Gastroesophageal sphincter (tissue), 3 donors: Measurements from ENCODE around the gene ARRDC1.

Experiments used
- POLR2A ChIP-seq, 2 donors: fragments of 450-650 bp; IDR thresholded peaks; one replicate each; pipeline ENCODE4 v1.6.1; 2017; ENCODE audit warnings: antibody characterized with exemption in 2 of 2, mild to moderate bottlenecking in 2 of 2, moderate library complexity in 1 of 2
- TF ChIP-seq, protein P1 (sequence below), 4 experiments: fragments of 200-600 bp in 2 of 4; fragments of 450-650 bp in 2 of 4; sonication (generic) in 1 of 4; IDR thresholded peaks; one replicate each; pipeline ENCODE4 v1.5.1; 2017 to 2019; ENCODE audit warnings: antibody characterized with exemption in 4 of 4, mild to moderate bottlenecking in 2 of 4, moderate library complexity in 2 of 4

DNA sequence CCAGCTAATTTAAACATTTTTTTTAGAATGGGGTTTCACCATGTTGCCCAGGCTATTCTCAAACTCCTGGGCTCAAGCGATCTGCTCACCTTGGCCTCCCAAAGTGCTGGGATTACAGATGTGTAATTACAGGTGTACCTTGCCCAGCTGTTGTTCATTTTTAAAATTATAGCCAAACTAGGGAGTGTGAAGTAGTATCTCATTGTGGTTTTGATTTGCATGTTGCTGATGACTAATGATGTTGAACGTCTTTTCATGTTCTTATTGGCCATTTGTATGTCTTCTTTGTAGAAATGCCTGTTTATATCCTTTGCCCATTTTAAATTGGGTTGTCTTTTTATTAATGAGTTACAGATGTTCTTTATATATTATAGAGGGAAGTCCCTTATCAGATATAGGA, 44.8 kb downstream of the ARRDC1 start:
- TF ChIP-seq POLR2A (IDR thresholded peaks at IDR 0.05) = no peak
- TF ChIP-seq, protein P1, sequence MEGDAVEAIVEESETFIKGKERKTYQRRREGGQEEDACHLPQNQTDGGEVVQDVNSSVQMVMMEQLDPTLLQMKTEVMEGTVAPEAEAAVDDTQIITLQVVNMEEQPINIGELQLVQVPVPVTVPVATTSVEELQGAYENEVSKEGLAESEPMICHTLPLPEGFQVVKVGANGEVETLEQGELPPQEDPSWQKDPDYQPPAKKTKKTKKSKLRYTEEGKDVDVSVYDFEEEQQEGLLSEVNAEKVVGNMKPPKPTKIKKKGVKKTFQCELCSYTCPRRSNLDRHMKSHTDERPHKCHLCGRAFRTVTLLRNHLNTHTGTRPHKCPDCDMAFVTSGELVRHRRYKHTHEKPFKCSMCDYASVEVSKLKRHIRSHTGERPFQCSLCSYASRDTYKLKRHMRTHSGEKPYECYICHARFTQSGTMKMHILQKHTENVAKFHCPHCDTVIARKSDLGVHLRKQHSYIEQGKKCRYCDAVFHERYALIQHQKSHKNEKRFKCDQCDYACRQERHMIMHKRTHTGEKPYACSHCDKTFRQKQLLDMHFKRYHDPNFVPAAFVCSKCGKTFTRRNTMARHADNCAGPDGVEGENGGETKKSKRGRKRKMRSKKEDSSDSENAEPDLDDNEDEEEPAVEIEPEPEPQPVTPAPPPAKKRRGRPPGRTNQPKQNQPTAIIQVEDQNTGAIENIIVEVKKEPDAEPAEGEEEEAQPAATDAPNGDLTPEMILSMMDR (IDR thresholded peaks at IDR 0.05) = no peak
